SK-N-SH (cell line): ENCODE measurements around the gene RTN4. TPM values are rescaled to one million over a fixed set of nuclear protein-coding genes. Genes with fewer than 3 reads are reported as not detected.
A peak's percentile ranks its signal among the peaks of the same experiment; 100 is the strongest.

Experiments
- CTCF ChIA-PET: fragments of 300-600, 350-600 bp; formaldehyde crosslinking; extraction: SDS; loops from one replicate; lab custom pipeline; 2021; lab: Yijun Ruan, JAX
- POLR2A ChIA-PET: fragments of 350-600 bp; sonication (Branson Sonifier 250); formaldehyde crosslinking; extraction: SDS; loops from one replicate; lab custom pipeline; 2020; ENCODE audit warnings: antibody characterized with exemption, inconsistent platforms; lab: Yijun Ruan, JAX
- DNase-seq: peaks from one replicate; pipeline ENCODE4 v3.0.0; 2012
- H2AFZ ChIP-seq: fragments of 200-600 bp; sonication (generic); 2 replicates; pipeline ENCODE4 v1.8.1; 2016; ENCODE audit warnings: antibody characterized with exemption, mild to moderate bottlenecking, low read depth
- H3F3A ChIP-seq: fragments of 200-600 bp; sonication (generic); replicated peaks from 2 replicates; pipeline ENCODE3; 2016; ENCODE audit warnings: antibody characterized with exemption, mild to moderate bottlenecking; ENCODE audit not compliant: insufficient read depth
- H3K27ac ChIP-seq, 2 experiments: fragments of 200-500 bp in 1 of 2; fragments of 200-600 bp in 1 of 2; sonication (Bioruptor generic) in 1 of 2; sonication (generic), shearing (Covaris generic) in 1 of 2; 2 replicates each; pipeline versions ENCODE4 v1.5.1 to v1.6.1; 2014 to 2016; ENCODE audit warnings: low read depth in 2 of 2, inconsistent platforms in 1 of 2, low read length in 1 of 2, mild to moderate bottlenecking in 1 of 2, mixed read lengths in 1 of 2
- H3K27me3 ChIP-seq: fragments of 200-600 bp; sonication (generic), shearing (Covaris generic); 2 replicates; pipeline ENCODE4 v1.6.1; 2016; ENCODE audit warnings: mixed run types; ENCODE audit not compliant: insufficient read depth
- H3K36me3 ChIP-seq, 2 experiments: fragments of 200-500 bp in 1 of 2; fragments of 200-600 bp in 1 of 2; sonication (Bioruptor generic) in 1 of 2; sonication (generic) in 1 of 2; replicated peaks in 1 of 2; 2 replicates each; pipeline versions ENCODE3 to v1.5.1; 2014 to 2016; ENCODE audit warnings: low read length in 1 of 2, mild to moderate bottlenecking in 1 of 2; ENCODE audit not compliant: insufficient read depth in 2 of 2, control insufficient read depth in 1 of 2
- H3K4me1 ChIP-seq, 2 experiments: fragments of 200-500 bp in 1 of 2; fragments of 200-600 bp in 1 of 2; sonication (Bioruptor generic) in 1 of 2; sonication (generic), shearing (Covaris generic) in 1 of 2; 2 replicates each; pipeline versions ENCODE4 v1.5.1 to v1.6.1; 2014 to 2016; ENCODE audit warnings: low read depth in 1 of 2, low read length in 1 of 2, mixed run types in 1 of 2; ENCODE audit not compliant: insufficient read depth in 2 of 2, control insufficient read depth in 1 of 2
- H3K4me2 ChIP-seq: fragments of 200-600 bp; sonication (generic), shearing (Covaris generic); 2 replicates; pipeline ENCODE4 v1.6.1; 2017; ENCODE audit warnings: mixed run types
- H3K4me3 ChIP-seq, 2 experiments: fragments of 200-500 bp in 1 of 2; fragments of 200-600 bp in 1 of 2; sonication (Bioruptor generic) in 1 of 2; sonication (generic), shearing (Covaris generic) in 1 of 2; 2 replicates each; pipeline versions ENCODE4 v1.5.1 to v1.8.1; 2014 to 2016; ENCODE audit warnings: low read depth in 2 of 2, inconsistent platforms in 1 of 2, low read length in 1 of 2, mild to moderate bottlenecking in 1 of 2, mixed read lengths in 1 of 2, moderate library complexity in 1 of 2
- H3K79me2 ChIP-seq: fragments of 200-600 bp; sonication (generic); 2 replicates; pipeline ENCODE4 v1.8.1; 2017; ENCODE audit warnings: mild to moderate bottlenecking; ENCODE audit not compliant: insufficient read depth
- H3K9ac ChIP-seq: fragments of 200-600 bp; sonication (generic); 2 replicates; pipeline ENCODE4 v1.6.1; 2017; ENCODE audit warnings: mixed run types
- H3K9me2 ChIP-seq: fragments of 200-600 bp; sonication (generic); 2 replicates; pipeline ENCODE4 v1.6.1; 2017; ENCODE audit warnings: mixed run types
- H3K9me3 ChIP-seq: fragments of 200-600 bp; sonication (generic); 2 replicates; pipeline ENCODE4 v1.6.1; 2017; ENCODE audit warnings: mixed run types, mild to moderate bottlenecking, moderate library complexity
- H4K20me1 ChIP-seq: fragments of 200-600 bp; sonication (generic); 2 replicates; pipeline ENCODE4 v1.6.1; 2017; ENCODE audit warnings: mild to moderate bottlenecking, mixed run types; ENCODE audit not compliant: insufficient read depth
- CHD2 ChIP-seq: fragments of 150-350 bp; IDR thresholded peaks from 2 replicates; pipeline ENCODE4 v1.6.1; 2018; ENCODE audit warnings: low read length; ENCODE audit not compliant: partially characterized antibody
- ELF1 ChIP-seq: IDR thresholded peaks from 2 replicates; pipeline ENCODE4 v1.4.0; 2012
- FOSL2 ChIP-seq: IDR thresholded peaks from 2 replicates; pipeline ENCODE4 v1.4.0; 2012; ENCODE audit warnings: low read depth, mild to moderate bottlenecking, moderate library complexity, borderline replicate concordance
- GABPA ChIP-seq: IDR thresholded peaks from 2 replicates; pipeline ENCODE4 v1.4.0; 2012; ENCODE audit warnings: low read depth, mild to moderate bottlenecking
- GATA2 ChIP-seq: sonication (generic); formaldehyde crosslinking; IDR thresholded peaks from 2 replicates; pipeline ENCODE4 v1.5.0; 2020; ENCODE audit warnings: mild to moderate bottlenecking, missing genetic modification reagents
- MEF2A ChIP-seq: IDR thresholded peaks from 2 replicates; pipeline ENCODE4 v1.4.0; 2012; ENCODE audit warnings: low read depth, borderline replicate concordance
- MXI1 ChIP-seq: IDR thresholded peaks from 2 replicates; pipeline ENCODE4 v1.6.1; 2012; ENCODE audit warnings: mild to moderate bottlenecking, low read depth, low read length, improper control_type of control experiment
- NRF1 ChIP-seq: IDR thresholded peaks from 2 replicates; pipeline ENCODE4 v1.6.1; 2012; ENCODE audit warnings: low read depth, mild to moderate bottlenecking, low read length
- RAD21 ChIP-seq: IDR thresholded peaks from 2 replicates; pipeline ENCODE4 v1.6.1; 2012; ENCODE audit warnings: mild to moderate bottlenecking, low read length
- RFX5 ChIP-seq: IDR thresholded peaks from 2 replicates; pipeline ENCODE4 v1.6.1; 2012; ENCODE audit warnings: mild to moderate bottlenecking, improper control_type of control experiment, low read length
- SMC3 ChIP-seq: IDR thresholded peaks from 2 replicates; pipeline ENCODE4 v1.6.1; 2012; ENCODE audit warnings: low read depth, low read length, improper control_type of control experiment
- TAF1 ChIP-seq: IDR thresholded peaks from 2 replicates; pipeline ENCODE4 v1.6.1; 2012; ENCODE audit warnings: low read depth, mild to moderate bottlenecking, low read length, moderate library complexity, borderline replicate concordance
- WGBS: methylation state at CpG from one replicate; pipeline ENCODE4 v1.1.6; 2017; ENCODE audit warnings: low lambda C conversion rate; 5-methylcytosine and 5-hydroxymethylcytosine counted together
- polyA plus RNA-seq, 3 experiments: library from polyadenylated mRNA; depleted of rRNA; stranded (reverse); fragments of >200 nt; gene quantifications; 2 replicates each; pipeline ENCODE4 v1.2.3, GENCODE V29; 2012
- TF ChIP-seq, protein P1 (sequence below): fragments of 150-350 bp; IDR thresholded peaks from 2 replicates; pipeline ENCODE4 v1.6.1; 2017; ENCODE audit warnings: antibody characterized with exemption, low read length, low read depth, borderline replicate concordance
- TF ChIP-seq, protein P2 (sequence below): fragments of 200-600 bp; sonication (generic); IDR thresholded peaks from 2 replicates; pipeline ENCODE4 v1.6.1; 2017; ENCODE audit warnings: antibody characterized with exemption, mild to moderate bottlenecking, moderate library complexity
- TF ChIP-seq, protein P3 (sequence below): IDR thresholded peaks from 2 replicates; pipeline ENCODE4 v1.4.0; 2012; ENCODE audit warnings: low read depth, borderline replicate concordance
- TF ChIP-seq, protein P4 (sequence below): fragments of 150-350 bp; IDR thresholded peaks from 2 replicates; pipeline ENCODE4 v1.6.1; 2016; ENCODE audit warnings: mild to moderate bottlenecking, low read depth, low read length

Gene RTN4
- polyA plus RNA-seq, 1 of the 3 experiments (the other 2 are of a cell fraction): 315 TPM

DNA sequence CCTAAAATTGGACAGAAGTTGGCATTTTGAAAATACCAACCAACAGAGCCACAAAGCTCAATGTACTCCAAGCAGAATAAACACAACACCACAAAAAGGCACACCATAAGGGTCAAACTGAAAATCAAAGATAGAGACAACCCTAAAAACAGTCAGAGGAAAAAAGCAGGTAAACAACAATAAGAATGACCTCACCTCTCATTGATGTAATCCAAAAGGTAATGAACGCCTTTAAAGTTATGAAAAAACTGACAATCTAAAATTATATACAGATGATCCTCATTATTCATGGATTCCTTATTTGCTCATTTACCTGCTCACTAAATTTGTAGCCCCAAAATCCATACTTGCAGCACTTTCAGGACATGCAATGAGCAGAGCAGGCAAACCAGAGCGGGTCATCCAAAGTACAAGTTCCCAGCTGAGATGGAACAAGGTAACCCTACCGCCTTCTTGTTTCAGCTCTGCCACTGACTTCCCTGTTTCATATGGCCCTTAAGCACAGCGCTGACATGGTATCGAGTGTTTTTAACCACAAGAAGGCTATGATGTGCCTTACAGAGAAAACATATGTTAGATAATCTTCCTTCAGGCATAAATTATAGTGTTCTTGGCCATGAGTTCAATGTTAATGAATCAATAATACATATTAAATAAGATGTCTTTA, 17.0 kb downstream of the RTN4 start:
- peaks cover 54% of the 10 kb centered on the region for H3F3A ChIP-seq
- H3K79me2 ChIP-seq: peaks cover 100% of the 10 kb centered on the region
- no peaks in the 10 kb centered on the region for H3K9me2 ChIP-seq
- peaks cover 16 to 53% of the 10 kb centered on the region in 2 experiments for H3K36me3 ChIP-seq
- 95% methylated on average over 5 of the region's 5 CpGs for WGBS
- H3K9me3 ChIP-seq: peaks cover 7% of the 10 kb centered on the region; the same call in 1 of the 2 replicates
- H3K9ac ChIP-seq: no peak overlapping the region
- H3K4me1 ChIP-seq: peaks cover 5 to 8% of the 10 kb centered on the region in 2 experiments; a peak in 3 of 4 replicates
- H3K27ac ChIP-seq: no peak overlapping the region
- H3K27me3 ChIP-seq: no peaks in the 10 kb centered on the region
- H3K4me3 ChIP-seq: no peak overlapping the region
- ChIA-PET CTCF (interaction anchor here (1.2 to 5.4 kb wide), 5 partner anchors 8 to 135 kb away, joined by 3 to 34 read pairs (median 5); partner anchors contain the start of gene RTN4), POLR2A (no interaction called here)
- peaks cover 100% of the 10 kb centered on the region for H4K20me1 ChIP-seq
- TF ChIP-seq TAF1 (no peak), GABPA (no peak), SMC3 (no peak), MXI1 (no peak), MEF2A (no peak), RAD21 (no peak), GATA2 (CRISPR knock-in tag) (no peak), FOSL2 (no peak), CHD2 (no peak), RFX5 (no peak), ELF1 (no peak), NRF1 (no peak)
- TF ChIP-seq, protein P1, sequence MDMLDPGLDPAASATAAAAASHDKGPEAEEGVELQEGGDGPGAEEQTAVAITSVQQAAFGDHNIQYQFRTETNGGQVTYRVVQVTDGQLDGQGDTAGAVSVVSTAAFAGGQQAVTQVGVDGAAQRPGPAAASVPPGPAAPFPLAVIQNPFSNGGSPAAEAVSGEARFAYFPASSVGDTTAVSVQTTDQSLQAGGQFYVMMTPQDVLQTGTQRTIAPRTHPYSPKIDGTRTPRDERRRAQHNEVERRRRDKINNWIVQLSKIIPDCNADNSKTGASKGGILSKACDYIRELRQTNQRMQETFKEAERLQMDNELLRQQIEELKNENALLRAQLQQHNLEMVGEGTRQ: no peak
- TF ChIP-seq, protein P2, sequence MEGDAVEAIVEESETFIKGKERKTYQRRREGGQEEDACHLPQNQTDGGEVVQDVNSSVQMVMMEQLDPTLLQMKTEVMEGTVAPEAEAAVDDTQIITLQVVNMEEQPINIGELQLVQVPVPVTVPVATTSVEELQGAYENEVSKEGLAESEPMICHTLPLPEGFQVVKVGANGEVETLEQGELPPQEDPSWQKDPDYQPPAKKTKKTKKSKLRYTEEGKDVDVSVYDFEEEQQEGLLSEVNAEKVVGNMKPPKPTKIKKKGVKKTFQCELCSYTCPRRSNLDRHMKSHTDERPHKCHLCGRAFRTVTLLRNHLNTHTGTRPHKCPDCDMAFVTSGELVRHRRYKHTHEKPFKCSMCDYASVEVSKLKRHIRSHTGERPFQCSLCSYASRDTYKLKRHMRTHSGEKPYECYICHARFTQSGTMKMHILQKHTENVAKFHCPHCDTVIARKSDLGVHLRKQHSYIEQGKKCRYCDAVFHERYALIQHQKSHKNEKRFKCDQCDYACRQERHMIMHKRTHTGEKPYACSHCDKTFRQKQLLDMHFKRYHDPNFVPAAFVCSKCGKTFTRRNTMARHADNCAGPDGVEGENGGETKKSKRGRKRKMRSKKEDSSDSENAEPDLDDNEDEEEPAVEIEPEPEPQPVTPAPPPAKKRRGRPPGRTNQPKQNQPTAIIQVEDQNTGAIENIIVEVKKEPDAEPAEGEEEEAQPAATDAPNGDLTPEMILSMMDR: no peak
- TF ChIP-seq, protein P3, sequence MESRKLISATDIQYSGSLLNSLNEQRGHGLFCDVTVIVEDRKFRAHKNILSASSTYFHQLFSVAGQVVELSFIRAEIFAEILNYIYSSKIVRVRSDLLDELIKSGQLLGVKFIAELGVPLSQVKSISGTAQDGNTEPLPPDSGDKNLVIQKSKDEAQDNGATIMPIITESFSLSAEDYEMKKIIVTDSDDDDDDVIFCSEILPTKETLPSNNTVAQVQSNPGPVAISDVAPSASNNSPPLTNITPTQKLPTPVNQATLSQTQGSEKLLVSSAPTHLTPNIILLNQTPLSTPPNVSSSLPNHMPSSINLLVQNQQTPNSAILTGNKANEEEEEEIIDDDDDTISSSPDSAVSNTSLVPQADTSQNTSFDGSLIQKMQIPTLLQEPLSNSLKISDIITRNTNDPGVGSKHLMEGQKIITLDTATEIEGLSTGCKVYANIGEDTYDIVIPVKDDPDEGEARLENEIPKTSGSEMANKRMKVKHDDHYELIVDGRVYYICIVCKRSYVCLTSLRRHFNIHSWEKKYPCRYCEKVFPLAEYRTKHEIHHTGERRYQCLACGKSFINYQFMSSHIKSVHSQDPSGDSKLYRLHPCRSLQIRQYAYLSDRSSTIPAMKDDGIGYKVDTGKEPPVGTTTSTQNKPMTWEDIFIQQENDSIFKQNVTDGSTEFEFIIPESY: no peak
- TF ChIP-seq, protein P4, sequence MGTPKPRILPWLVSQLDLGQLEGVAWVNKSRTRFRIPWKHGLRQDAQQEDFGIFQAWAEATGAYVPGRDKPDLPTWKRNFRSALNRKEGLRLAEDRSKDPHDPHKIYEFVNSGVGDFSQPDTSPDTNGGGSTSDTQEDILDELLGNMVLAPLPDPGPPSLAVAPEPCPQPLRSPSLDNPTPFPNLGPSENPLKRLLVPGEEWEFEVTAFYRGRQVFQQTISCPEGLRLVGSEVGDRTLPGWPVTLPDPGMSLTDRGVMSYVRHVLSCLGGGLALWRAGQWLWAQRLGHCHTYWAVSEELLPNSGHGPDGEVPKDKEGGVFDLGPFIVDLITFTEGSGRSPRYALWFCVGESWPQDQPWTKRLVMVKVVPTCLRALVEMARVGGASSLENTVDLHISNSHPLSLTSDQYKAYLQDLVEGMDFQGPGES: no peak
- no peak for DNase-seq
- peak overlapping the region; percentile 19; the same call in 1 of the 2 replicates for H3K4me2 ChIP-seq
- H2AFZ ChIP-seq: no peak overlapping the region
